GM06990 (cell line): ENCODE results near the gene MOBP.

Source experiments
- DNase-seq: peaks from one replicate; pipeline ENCODE4 v3.0.0-alpha.2; 2011; ENCODE audit not compliant: insufficient read length; ENCODE audit errors: extremely low read depth
- H3K27me3 ChIP-seq: replicated peaks from 2 replicates; pipeline ENCODE4 v1.6.0; 2011; ENCODE audit warnings: low read length; ENCODE audit not compliant: control insufficient read depth, insufficient read depth
- H3K36me3 ChIP-seq: 2 replicates; pipeline ENCODE4 v1.5.1; 2011; ENCODE audit warnings: low read length; ENCODE audit not compliant: control insufficient read depth, insufficient read depth
- H3K4me3 ChIP-seq: replicated peaks from 2 replicates; pipeline ENCODE4 v1.5.1; 2011; ENCODE audit warnings: low read depth, mild to moderate bottlenecking, control low read depth, low read length
- TF ChIP-seq, protein P1 (sequence below): IDR thresholded peaks from 2 replicates; pipeline ENCODE4 v1.5.1; 2011; ENCODE audit warnings: low read length, control low read depth, mild to moderate bottlenecking, inconsistent platforms; ENCODE audit not compliant: insufficient read depth, poor library complexity, severe bottlenecking

MOBP gene

DNA sequence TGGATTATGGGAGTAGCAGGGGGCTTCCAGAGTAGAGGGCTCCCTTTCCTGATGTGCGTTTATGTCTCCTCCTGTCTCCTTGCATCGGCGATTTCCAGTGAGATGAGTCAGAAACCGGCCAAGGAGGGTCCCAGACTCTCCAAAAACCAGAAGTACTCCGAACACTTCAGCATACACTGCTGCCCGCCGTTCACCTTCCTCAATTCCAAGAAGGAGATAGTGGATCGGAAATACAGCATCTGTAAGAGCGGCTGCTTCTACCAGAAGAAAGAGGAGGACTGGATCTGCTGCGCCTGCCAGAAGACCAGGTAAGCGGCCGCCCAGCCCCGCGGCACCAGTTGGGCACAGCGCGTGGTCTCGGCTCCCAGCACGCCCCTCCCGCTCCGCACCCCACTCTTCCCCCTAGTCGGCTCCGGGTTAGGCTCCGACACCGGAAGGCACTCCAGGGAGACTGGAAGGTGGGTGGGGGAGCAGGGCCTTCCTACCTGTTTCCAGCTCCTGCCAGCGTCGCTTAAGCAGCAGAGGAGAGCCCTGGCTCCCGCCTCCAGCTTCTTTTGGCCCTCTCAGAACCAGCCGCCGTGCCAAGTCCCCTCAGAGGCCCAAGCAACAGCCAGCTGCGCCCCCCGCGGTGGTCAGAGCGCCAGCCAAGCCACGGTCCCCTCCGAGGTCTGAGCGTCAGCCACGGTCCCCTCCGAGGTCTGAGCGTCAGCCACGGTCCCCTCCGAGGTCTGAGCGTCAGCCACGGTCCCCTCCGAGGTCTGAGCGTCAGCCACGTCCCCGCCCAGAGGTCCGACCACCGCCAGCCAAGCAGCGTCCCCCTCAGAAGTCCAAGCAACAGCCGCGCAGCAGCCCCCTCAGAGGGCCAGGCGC, 34.7 kb downstream of the MOBP start:
- no peak for DNase-seq
- H3K4me3 ChIP-seq = no peak overlapping the region
- TF ChIP-seq, protein P1, sequence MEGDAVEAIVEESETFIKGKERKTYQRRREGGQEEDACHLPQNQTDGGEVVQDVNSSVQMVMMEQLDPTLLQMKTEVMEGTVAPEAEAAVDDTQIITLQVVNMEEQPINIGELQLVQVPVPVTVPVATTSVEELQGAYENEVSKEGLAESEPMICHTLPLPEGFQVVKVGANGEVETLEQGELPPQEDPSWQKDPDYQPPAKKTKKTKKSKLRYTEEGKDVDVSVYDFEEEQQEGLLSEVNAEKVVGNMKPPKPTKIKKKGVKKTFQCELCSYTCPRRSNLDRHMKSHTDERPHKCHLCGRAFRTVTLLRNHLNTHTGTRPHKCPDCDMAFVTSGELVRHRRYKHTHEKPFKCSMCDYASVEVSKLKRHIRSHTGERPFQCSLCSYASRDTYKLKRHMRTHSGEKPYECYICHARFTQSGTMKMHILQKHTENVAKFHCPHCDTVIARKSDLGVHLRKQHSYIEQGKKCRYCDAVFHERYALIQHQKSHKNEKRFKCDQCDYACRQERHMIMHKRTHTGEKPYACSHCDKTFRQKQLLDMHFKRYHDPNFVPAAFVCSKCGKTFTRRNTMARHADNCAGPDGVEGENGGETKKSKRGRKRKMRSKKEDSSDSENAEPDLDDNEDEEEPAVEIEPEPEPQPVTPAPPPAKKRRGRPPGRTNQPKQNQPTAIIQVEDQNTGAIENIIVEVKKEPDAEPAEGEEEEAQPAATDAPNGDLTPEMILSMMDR = no peak

DNA sequence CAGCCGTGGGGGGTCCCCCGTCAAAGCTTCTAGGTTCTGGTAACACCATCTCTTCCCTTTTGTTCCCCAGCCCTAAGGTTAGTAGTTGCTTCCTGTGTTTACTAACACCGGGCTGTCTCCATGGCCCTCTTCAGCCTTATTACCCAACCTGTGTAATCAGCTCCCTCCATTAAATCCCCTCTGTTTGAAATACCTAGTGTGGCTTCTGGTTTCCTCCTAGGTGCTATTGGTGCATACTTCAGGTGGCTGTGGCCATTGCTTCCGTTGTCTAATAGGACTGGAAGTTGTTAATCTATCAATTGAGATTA, 35.3 kb downstream of the MOBP start:
- Histone ChIP-seq H3K36me3 (no peaks in the 10 kb centered on the region), H3K4me3 (no peak overlapping the region), H3K27me3 (no peaks in the 10 kb centered on the region)
- TF ChIP-seq, protein P1 = no peak
- DNase-seq = no peak

More for the DNA sequence above, 34.7 kb downstream of the MOBP start:
- Histone ChIP-seq H3K36me3 (no peaks in the 10 kb centered on the region), H3K27me3 (no peaks in the 10 kb centered on the region)

DNA sequence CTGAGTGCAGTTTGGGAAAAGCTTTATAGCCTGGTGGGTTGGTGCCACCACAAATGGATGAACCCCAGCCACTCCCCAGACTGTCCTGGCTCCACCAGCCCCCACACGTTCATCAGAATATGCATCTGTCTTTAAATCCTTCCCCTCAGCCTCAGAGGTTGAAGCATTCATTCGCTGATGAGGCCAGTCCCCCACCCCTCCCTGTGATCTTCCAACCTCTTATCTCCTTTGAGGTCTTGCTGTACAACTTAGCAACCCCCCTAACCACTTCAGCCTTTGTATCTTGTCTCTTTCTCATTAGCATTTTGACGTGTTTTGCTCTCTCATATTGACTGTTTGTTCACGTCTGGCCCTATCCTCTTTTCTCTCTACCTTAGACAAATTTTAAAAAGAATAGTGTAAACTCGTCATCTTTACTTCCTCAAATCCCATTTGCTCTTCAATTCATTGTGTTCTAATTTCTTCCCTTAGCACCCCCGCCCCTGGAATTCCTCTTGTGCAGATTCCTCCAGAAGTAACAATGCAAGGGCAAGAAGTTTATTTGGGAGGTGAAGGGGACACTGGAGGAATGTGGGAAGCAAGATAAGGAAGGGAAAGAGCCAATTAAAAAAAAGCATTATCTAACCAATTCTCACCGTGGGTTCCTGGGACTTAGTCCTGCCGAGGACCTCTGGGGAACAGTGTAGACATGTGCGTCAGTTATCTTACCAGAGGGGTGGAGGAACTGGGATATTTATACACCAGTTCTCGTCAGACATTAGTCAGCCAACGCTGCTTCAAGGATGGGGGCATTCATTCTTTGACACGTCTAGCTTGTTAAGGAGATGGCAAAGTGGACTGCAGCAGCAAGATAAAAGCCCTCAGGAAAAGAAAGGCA, 38.6 kb downstream of the MOBP start:
- DNase-seq = no peak
- TF ChIP-seq, protein P1 = no peak
- no peak overlapping the region for H3K4me3 ChIP-seq
- no peaks in the 10 kb centered on the region for H3K27me3 ChIP-seq
- H3K36me3 ChIP-seq = no peaks in the 10 kb centered on the region

DNA sequence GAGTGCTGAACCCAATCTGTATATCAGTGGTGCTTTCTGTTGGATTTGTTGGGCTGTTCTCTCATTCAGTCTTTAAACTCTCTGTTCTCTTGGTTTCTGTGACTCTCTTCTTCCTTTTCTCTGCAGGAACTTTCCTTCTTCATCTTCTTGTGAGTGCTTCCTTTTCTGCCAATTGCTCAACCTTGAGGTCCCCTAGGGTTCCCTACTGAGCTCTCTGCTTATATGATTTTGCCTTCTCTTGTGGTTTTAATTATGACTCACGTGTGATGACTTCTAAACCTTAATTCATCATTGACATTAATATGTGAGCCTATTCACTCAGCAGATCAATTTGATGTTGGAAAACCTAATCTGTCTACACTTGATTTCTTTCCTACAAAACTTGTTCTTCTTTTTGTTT, 39.4 kb downstream of the MOBP start:
- H3K4me3 ChIP-seq = no peak overlapping the region
- no peak for DNase-seq
- no peaks in the 10 kb centered on the region for H3K36me3 ChIP-seq

DNA sequence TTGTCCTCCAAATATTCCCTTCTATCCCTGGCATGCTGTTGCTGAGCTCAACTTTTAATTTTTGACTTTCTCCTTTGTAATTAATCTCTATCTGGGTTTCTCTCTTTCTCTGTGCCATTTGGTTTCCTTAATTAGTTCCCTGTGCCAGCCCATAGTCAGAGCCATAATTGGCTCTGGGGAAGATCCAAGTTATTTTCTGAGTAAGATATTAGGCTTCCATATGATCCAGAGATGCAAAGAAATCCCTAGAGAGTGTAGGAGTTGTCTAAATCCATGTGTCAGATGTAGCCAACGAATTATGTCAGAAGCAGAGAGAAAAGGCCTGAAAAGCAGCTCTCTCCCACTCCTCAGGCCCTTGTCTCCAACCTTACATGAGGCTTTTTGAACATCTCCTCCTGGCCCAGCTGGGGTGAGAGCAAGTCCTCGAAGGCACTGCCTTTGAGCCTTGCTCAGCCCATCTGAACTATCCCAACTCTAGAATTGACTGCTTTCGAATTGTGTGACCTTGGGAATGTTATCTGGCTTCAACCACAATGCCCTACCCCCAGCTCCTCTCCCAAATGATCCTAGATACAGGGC, 46.4 kb downstream of the MOBP start:
- no peaks in the 10 kb centered on the region; the same call in 1 of the 2 replicates for H3K27me3 ChIP-seq
- DNase-seq = no peak
- TF ChIP-seq, protein P1 = no peak
- no peak overlapping the region for H3K4me3 ChIP-seq
- H3K36me3 ChIP-seq = no peaks in the 10 kb centered on the region

More for the DNA sequence above, 39.4 kb downstream of the MOBP start:
- H3K27me3 ChIP-seq = no peaks in the 10 kb centered on the region; the same call in 1 of the 2 replicates
- TF ChIP-seq, protein P1 = no peak
